Measurements from ENCODE around the gene GET3. TPM values are rescaled to one million over a fixed set of nuclear protein-coding genes. Genes with fewer than 3 reads are reported as not detected.
A peak's percentile ranks its signal among the peaks of the same experiment; 100 is the strongest.

The GET3 gene
- total and polyA plus RNA-seq, 2 of the 13 experiments (the other 11 are each of a cell fraction or from before 2014, with no cell fraction given) = 57.7 to 59.4 TPM

DNA sequence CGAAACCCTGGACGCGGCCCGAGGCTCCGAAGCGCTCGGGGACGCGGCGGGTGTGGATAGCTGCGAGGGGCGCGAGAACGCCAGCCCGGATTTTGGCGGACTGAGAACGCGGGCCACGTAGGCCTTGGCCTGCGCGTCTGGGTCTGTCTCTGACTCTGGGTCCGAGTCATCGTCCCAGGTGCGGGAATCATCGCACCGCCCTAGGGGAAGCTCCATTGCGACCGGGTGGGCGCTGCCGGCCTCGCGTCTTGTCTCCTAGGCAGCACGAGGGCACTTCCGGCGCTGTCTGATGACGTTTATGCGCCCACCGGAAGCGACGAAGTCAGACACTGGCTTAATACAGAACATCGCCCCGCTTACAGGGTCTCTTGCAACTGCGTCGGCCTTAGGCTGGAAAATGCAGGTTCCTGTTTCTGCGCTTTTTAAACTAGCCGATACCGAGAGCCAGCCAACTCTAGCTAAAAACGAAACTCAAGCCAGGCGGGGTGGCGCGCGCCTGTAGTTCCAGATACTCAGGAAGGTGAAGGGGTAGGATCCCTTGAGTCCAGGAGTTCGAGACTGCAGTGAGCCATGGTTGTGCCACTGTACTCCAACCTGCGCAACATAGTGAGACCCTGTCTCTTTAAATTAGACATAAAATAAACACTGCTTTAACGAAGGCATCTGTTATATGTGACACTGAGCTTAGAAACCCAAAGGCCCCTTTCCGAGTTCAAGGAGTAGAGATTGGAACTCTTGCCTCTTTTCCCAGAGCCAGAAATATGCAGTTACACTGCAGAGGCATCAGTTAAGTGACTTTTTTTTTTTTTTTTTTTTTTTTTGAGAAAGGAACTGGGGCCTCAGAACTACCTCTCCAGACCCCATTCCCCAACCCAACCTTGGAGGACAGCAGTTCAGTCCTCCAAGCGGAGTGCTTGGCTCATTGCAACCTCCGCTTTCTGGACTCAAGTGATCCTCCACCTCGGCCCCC, 40.6 kb upstream of the GET3 start, which contains the start of gene FBXW9 (continued):
- no peak; the same call in 1 of the 2 replicates for TF ChIP-seq MEF2D (CRISPR knock-in tag; IDR thresholded peaks at IDR 0.05)
- no peak for TF ChIP-seq ZNF256 (CRISPR knock-in tag; conservative IDR thresholded peaks at IDR 0.05)
- TF ChIP-seq, protein P1, sequence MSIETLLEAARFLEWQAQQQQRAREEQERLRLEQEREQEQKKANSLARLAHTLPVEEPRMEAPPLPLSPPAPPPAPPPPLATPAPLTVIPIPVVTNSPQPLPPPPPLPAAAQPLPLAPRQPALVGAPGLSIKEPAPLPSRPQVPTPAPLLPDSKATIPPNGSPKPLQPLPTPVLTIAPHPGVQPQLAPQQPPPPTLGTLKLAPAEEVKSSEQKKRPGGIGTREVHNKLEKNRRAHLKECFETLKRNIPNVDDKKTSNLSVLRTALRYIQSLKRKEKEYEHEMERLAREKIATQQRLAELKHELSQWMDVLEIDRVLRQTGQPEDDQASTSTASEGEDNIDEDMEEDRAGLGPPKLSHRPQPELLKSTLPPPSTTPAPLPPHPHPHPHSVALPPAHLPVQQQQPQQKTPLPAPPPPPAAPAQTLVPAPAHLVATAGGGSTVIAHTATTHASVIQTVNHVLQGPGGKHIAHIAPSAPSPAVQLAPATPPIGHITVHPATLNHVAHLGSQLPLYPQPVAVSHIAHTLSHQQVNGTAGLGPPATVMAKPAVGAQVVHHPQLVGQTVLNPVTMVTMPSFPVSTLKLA (IDR thresholded peaks at IDR 0.05) = no peak
- TF ChIP-seq, protein P2, sequence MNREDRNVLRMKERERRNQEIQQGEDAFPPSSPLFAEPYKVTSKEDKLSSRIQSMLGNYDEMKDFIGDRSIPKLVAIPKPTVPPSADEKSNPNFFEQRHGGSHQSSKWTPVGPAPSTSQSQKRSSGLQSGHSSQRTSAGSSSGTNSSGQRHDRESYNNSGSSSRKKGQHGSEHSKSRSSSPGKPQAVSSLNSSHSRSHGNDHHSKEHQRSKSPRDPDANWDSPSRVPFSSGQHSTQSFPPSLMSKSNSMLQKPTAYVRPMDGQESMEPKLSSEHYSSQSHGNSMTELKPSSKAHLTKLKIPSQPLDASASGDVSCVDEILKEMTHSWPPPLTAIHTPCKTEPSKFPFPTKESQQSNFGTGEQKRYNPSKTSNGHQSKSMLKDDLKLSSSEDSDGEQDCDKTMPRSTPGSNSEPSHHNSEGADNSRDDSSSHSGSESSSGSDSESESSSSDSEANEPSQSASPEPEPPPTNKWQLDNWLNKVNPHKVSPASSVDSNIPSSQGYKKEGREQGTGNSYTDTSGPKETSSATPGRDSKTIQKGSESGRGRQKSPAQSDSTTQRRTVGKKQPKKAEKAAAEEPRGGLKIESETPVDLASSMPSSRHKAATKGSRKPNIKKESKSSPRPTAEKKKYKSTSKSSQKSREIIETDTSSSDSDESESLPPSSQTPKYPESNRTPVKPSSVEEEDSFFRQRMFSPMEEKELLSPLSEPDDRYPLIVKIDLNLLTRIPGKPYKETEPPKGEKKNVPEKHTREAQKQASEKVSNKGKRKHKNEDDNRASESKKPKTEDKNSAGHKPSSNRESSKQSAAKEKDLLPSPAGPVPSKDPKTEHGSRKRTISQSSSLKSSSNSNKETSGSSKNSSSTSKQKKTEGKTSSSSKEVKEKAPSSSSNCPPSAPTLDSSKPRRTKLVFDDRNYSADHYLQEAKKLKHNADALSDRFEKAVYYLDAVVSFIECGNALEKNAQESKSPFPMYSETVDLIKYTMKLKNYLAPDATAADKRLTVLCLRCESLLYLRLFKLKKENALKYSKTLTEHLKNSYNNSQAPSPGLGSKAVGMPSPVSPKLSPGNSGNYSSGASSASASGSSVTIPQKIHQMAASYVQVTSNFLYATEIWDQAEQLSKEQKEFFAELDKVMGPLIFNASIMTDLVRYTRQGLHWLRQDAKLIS (CRISPR knock-in tag; IDR thresholded peaks at IDR 0.05) = no peak
- no peak for TF ChIP-seq CENPT (CRISPR knock-in tag; IDR thresholded peaks at IDR 0.05; ENCODE audit: low read depth)
- TF ChIP-seq KAT7 (CRISPR knock-in tag; IDR thresholded peaks at IDR 0.05; ENCODE audit: borderline replicate concordance) = no peak
- no peak for TF ChIP-seq GMEB2 (CRISPR knock-in tag; IDR thresholded peaks at IDR 0.05; ENCODE audit: low read depth)
- no peak for TF ChIP-seq JDP2 (CRISPR knock-in tag; IDR thresholded peaks at IDR 0.05; ENCODE audit: borderline replicate concordance)
- TF ChIP-seq ZNF672 (CRISPR knock-in tag; IDR thresholded peaks at IDR 0.05) = no peak
- TF ChIP-seq ZFYVE20 (CRISPR knock-in tag; IDR thresholded peaks at IDR 0.05; ENCODE audit: borderline replicate concordance, low read depth) = no peak
- no peak for TF ChIP-seq PRPF4 (IDR thresholded peaks at IDR 0.05; ENCODE audit: low read depth, low read length, poor library complexity, severe bottlenecking)
- TF ChIP-seq SOX6 (IDR thresholded peaks at IDR 0.05) = no peak
- TF ChIP-seq SOX6 (CRISPR knock-in tag; IDR thresholded peaks at IDR 0.05) = peak; percentile 67
- peak; percentile 24; the same call in 1 of the 2 replicates for TF ChIP-seq DR1 (CRISPR knock-in tag; IDR thresholded peaks at IDR 0.05)
- no peak for TF ChIP-seq PCBP1 (IDR thresholded peaks at IDR 0.05; ENCODE audit: borderline replicate concordance, low read depth, low read length)
- TF ChIP-seq SKIL (CRISPR knock-in tag; IDR thresholded peaks at IDR 0.05; ENCODE audit: borderline replicate concordance) = no peak
- TF ChIP-seq ZFAT (CRISPR knock-in tag; conservative IDR thresholded peaks at IDR 0.05) = no peak
- peak; percentile 99 for TF ChIP-seq ATF1 (CRISPR knock-in tag; IDR thresholded peaks at IDR 0.05)

Data from HepG2 (cell line).